NCI-H1694 treated with DMSO at 0.1 percent for 48 hours (cell line): ENCODE data around the gene TOX4.
A peak's percentile ranks its signal among the peaks of the same experiment; 100 is the strongest.

Source experiments
- DNase-seq: peaks from one replicate; lab custom pipeline; 2025; lab: John Stamatoyannopoulos, UW

TOX4 gene

GRCh38 chr14:21503376-21503775, 26.4 kb downstream of the TOX4 start:
- no peak for DNase-seq

DNA sequence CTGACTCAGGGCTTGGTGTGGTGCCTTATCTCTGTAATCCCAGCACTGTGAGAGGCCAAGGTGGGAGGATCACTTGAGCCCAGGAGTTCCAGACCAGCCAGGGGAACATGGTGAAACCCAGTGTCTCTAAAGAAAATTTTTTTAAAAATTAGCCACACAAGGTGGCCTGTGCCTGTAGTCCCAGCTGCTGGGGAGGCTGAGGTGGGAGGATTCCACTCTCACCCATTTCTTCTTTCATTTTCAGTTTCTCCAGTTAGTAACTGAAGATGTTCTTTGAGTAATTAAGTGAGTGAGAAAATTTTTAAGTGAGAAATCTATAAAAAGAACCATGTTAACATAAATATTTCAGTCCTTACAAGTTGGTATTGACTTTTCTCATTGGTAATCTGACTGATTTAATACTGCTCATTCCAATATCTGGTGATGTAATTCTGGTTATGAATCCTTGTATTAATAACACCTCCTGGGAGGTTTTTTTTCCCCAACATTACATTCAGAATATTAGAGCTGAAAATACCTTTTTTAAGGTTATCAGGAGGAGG, 28.1 kb downstream of the TOX4 start:
- no peak for DNase-seq

DNA sequence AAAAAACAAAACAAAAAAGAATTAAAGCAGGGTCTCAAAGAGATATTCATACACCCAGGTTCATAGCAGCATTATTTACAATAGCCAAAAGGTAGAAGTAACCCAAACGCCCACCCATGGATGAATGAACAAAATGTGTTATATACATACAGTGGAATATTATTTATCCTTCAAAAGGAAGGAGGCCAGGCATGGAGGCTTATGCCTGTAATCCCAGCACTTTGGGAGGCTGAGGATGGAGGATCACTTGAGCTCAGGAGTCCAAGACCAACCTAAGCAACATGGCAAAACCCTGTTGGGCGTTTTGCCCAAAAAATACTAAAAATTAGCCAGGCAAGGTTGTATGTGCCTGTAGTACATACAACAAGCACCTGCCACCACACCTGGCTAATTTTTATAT, 29.6 kb downstream of the TOX4 start:
- no peak for DNase-seq

GRCh38 chr14:21509432-21510143, 32.6 kb downstream of the TOX4 start:
- DNase-seq, result no peak

DNA sequence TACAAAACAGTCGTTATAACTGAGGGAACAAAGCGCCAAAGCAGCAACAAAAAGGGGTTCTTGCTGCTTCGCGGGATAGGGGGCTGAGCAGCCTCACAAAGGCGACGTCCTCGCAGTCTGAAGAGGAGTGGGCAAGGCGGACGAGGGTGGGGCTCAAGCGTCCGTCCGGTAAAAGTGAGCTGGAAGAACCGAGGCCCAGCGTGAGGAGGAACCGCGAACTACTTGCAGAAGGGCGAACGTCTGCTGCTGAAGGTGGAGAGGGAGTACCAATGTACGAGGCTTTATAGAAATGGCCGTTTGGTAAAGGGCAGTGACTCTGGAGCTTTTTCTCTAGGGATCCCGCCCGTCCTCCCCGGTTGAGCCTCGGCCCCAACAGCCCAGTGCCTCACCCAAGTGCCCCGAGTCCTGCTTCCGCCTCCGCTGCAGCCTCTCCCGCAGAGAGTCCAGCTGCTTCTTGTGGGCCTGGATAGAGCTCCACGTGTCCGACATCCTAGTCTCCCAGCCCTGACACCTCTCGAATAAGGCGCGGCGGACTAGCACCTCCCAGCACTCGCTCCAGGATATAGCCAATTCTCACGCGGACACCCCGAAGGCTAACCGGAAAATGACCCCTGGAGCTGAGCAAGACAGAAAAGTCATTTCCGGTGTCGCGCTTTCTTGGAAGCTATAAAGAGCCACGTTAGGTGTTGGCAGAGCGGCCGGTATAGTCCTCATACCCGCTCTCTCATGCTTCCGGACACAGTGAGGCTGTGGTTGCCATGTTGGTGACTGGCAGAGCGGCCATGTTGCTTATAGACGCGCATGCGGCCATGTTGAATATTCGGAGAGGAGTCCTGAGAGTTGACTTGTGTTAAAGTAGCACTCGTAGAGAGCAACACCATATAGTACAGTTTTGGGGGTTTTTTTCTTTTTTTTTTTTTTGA, 34.0 kb downstream of the TOX4 start, which contains the start of gene METTL3:
Gene METTL3, minus strand, starts transcription at position 606 of the 923 bp plus-strand sequence. Its CDS starts 117 bp downstream, at position 489.
- peak; percentile 97 for DNase-seq

DNA sequence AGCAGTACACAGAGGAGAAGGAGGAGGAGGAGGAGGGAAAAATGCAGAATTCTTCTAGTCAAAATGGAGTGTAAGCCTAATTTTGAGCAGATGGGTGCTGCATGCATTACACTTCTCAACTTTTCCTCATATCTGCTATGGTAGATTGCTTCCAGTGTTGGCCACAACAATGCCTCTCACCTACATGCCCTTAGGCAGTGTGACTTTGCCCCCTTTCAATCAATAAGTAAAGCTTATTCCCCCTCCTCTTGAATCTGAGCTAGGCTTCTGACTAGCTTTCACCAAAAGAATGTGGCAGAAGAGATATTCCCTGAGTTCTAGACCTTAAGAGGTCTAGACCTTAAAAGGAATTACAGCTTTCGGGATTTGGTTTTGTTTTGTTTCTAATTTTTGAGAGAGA, 37.3 kb downstream of the TOX4 start:
- no peak for DNase-seq

- DNase-seq, result no peak
Observed at GRCh38 chr14:21518725-21519124, 41.7 kb downstream of the TOX4 start.

- DNase-seq, result peak; percentile 53
Observed at GRCh38 chr14:21520767-21521166, 43.8 kb downstream of the TOX4 start.

DNA sequence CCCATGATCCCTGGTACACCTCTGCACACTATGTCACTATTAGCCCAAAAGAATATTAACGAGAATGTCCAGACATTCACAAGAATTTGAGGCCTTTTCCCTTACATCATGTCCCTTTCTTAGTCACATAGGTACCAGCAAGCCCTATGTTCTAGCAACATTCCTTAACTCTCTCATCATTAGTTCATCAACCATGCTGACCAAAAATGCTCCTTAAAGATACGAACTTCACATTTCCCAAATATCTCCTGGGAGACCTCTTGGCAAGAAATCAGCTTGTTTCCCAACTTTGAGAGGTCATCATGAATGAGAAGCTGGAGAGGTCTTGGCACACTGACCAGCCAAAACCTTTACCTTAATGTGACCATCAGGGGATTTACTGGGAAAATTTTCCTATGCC, 44.5 kb downstream of the TOX4 start:
- no peak for DNase-seq

DNA sequence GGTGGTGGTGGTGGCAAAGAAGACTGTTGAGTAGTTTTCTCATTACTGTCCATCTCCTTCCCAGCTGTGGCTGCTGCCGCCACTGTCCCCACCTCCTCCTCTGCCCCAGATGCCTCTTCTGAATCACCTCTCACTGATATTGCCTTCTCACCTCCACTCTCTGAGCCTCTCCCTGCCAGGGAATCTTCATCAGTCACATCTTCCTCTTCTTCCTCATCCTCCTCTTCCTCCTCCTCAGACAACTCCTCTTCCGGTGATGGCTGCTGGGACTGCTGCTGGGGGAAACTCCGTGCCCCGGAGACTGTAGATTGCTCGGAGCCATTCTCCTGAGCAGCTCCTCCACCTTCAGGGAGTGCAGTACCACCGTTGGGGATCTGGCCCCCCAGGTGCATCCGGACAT, 46.2 kb downstream of the TOX4 start:
- no peak for DNase-seq

GRCh38 chr14:21524575-21525490, 47.8 kb downstream of the TOX4 start:
- DNase-seq, result no peak

DNA sequence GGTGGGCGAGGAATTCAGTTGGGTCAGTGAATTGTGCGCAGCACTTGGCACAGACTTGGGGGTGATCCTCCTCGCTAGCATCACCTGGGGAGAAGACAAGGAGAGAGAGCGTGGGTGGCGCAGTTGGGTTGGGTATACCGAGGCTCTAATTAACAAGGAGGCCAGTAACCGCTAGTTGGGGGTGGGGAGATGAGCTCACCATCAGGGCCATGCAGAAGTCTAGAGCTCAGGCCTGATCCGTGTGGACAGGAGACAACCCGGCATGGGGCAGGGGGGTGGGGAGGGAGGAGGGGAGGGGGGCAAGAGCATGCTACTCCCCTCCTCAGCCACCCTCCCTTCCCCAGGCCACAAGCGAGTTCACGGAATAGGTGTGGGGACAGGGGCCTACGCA, 48.6 kb downstream of the TOX4 start:
- no peak for DNase-seq

GRCh38 chr14:21525962-21526671, 49.1 kb downstream of the TOX4 start, which contains the start of gene SALL2:
Gene SALL2 (minus strand): TSS chr14:21526346. CDS start chr14:21526127, 219 bp downstream.
- peak; percentile 84 for DNase-seq

DNA sequence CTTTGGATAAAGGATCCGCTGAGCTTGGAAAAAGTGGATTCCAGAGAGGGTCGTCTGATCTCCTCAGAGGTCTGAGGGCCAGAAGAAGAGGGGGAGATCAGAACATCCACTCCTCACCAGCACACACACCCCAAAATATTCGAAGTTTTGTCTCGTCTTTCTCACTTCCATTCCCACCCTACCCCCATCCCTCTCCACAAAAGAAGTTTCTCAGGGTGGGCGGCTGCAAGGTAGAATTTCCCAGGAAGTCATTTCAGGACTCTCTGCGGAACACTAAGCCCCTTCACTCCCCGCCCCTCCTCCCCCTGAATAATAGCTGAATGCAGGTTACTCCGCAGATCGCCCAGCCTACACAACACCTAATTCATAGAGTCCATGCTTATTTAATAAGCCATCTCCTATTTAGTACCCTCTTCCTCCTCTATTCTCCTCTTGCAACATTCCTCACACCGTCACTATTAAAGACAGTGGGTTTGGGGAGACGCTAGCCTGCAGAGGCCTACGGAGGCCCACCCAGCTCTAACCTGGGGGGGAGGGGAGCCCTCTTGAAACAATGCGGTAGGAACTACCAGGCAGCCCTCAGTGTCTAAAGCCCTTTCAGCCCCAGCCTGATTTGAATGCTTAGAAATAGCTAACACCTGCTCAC, 49.8 kb downstream of the TOX4 start:
- no peak for DNase-seq

- no peak for DNase-seq
Observed at GRCh38 chr14:21527318-21527679, 50.3 kb downstream of the TOX4 start.

DNA sequence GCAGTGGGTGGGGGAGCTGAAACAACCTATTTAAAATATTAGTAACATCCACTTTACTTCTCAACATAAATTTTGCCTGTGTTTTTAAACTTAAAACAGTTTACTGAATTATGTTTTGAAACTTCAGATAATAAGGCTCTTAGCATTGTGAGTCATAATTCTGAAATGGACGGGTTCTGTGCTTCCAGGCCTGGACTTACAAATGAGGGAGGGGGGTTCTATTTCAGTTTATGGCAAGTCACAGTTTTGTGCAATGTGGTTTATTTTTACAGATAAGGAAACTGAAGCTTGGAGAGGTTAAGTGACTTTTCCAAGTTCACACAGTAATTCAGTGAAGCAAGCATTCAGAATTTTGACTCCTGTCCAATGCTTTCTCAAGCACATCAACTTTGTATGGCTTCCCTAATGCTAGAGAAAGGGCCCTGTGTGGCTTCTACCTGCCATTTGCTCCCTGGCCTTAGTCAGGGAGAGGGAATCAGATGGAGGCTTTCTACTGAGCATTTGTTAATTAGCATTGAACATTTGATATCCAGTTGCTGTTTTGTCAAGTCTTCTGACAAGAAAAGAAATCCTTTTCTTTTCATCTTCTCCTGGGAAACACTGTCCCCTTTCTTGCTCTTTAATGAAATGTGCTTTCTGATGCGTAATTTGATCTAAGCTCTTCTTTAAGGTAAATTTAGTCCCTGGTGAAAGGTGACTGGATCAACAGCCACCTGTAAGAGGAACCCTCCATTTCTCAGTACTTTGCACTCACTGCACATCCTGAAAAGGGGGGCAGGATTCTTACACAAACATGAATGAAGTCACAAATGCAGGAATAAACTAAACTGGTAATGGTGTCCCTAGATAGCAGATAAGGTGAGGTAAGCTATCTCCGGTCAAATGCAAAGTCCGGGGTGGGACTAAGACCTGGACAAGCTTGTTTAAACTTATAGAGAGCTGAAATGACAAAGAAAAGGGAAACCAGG, 51.7 kb downstream of the TOX4 start:
- DNase-seq, result no peak

- no peak for DNase-seq
Observed at GRCh38 chr14:21529515-21529914, 52.5 kb downstream of the TOX4 start.

DNA sequence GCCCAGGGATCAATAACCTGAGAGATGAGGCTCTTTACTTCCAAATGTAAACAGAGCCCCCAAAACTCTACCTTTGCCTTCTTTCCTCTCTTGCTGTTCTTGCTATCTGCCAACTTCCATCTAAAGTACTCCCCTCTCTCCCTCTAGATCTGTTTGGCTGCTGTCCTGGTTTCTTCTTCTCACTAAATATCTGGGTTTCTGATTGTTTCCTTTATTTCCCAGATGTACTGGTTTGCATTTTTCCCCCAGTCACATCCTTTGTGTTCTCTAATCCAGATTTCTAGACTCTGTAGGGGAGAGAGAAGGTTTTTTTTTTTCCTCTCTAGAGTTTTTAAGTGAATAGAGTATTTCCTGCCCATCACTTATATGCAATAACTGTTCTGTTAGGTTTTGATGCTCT, 56.3 kb downstream of the TOX4 start:
- no peak for DNase-seq

DNA sequence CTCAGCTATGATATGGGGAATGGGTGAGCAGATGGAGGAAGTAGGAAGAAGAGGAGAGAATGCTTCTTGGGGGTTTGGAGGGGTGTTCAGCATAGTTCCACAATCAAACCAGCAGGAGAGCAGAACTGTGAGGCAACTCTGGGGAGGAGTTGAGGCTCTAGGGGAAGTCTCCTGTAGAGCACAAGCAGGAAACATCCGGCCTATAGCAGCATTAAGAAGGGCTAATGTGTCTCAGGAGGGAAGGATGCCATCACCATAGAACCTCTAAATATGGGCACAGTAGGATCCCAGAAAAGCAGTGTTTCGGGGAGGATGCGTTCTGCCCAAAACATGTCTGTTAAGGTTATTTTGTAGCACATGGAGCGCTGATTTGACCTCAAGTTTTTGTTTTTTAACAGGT, 57.6 kb downstream of the TOX4 start:
- DNase-seq, result no peak
